Astrocyte (in vitro differentiated cells and primary cell): ENCODE measurements around the gene STK24.

Experiments used
- EZH2 ChIP-seq: IDR thresholded peaks from 2 replicates; pipeline ENCODE4 v1.6.1; 2012; ENCODE audit warnings: mild to moderate bottlenecking, low read length, inconsistent platforms; ENCODE audit not compliant: insufficient read depth
- TF ChIP-seq, protein P1 (sequence below): IDR thresholded peaks from 2 replicates; pipeline ENCODE4 v1.5.1; 2011; ENCODE audit warnings: low read depth, mild to moderate bottlenecking, inconsistent platforms, low read length, moderate library complexity; ENCODE audit not compliant: insufficient read depth

DNA sequence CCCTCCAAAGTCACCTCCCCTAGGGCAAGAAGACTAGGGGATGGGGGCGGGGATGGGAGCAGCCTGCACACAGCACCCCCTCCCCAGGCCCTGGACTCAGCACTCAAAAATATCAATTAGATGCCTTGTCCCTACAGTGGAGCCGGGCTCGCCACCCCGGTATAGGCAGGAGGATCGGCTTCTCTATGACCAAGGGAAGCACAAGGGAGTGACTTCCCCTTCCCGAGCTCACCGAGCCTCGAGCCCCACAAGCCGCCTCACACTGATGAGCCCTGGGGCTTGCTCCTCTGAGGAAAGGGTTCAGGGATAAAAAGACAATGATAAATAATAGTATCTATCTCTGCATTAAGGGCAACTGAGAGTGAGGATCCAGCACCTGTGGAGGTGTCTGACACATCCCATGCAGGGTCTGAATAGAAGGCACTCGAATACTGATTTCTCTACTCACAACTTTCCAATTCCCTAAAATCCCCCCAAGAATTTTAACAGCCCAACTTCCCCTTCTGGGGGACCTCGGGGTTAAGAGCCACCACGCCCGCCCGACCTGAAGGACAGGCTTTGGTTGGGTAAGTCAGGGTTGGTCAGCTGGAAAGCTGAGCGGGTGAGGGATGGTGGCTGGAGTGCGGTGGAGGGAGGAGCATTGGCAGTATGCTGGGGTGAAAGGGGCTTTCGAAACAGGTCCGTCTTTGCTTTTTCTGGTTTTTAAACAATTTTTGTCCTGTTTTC, 51.3 kb downstream of the STK24 start:
- TF ChIP-seq, protein P1, sequence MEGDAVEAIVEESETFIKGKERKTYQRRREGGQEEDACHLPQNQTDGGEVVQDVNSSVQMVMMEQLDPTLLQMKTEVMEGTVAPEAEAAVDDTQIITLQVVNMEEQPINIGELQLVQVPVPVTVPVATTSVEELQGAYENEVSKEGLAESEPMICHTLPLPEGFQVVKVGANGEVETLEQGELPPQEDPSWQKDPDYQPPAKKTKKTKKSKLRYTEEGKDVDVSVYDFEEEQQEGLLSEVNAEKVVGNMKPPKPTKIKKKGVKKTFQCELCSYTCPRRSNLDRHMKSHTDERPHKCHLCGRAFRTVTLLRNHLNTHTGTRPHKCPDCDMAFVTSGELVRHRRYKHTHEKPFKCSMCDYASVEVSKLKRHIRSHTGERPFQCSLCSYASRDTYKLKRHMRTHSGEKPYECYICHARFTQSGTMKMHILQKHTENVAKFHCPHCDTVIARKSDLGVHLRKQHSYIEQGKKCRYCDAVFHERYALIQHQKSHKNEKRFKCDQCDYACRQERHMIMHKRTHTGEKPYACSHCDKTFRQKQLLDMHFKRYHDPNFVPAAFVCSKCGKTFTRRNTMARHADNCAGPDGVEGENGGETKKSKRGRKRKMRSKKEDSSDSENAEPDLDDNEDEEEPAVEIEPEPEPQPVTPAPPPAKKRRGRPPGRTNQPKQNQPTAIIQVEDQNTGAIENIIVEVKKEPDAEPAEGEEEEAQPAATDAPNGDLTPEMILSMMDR: no peak
- no peak for TF ChIP-seq EZH2
